Panc1 (cell line): ENCODE data around the gene IL1R2. TPM values are rescaled to one million over a fixed set of nuclear protein-coding genes. Genes with fewer than 3 reads are reported as not detected.

ENCODE experiments used
- ATAC-seq: fragments of 200-7000 bp; cut with Tn5 transposase; 2 replicates; pipeline ENCODE4 v1.9.1; 2020; ENCODE audit warnings: mild to moderate bottlenecking, moderate library complexity
- BruUV-seq: library from RNA; stranded (reverse); fragments of 400-500 nt; replicated peaks from 2 replicates; lab custom pipeline; 2021; lab: Mats Ljungman, UMichigan
- CTCF ChIA-PET: fragments of 300-600 bp; sonication (Branson Sonifier 250); formaldehyde crosslinking; loops from one replicate; lab custom pipeline; 2022; ENCODE audit warnings: antibody characterized with exemption; lab: Charles Lee
- POLR2A ChIA-PET: fragments of 300-600 bp; sonication (Branson Sonifier 250); formaldehyde crosslinking; loops from one replicate; lab custom pipeline; 2022; ENCODE audit warnings: antibody characterized with exemption; lab: Charles Lee
- DNase-seq: peaks from one replicate; pipeline ENCODE4 v3.0.0-alpha.2; 2010; ENCODE audit warnings: low read depth, low spot score
- H3K27ac ChIP-seq: 2 replicates; pipeline ENCODE4 v1.5.1; 2011; ENCODE audit warnings: mild to moderate bottlenecking, low read length, inconsistent platforms
- H3K27me3 ChIP-seq: fragments of 200-500 bp; sonication (Bioruptor generic); 2 replicates; pipeline ENCODE4 v1.6.0; 2014; ENCODE audit warnings: low read length, inconsistent platforms; ENCODE audit not compliant: control insufficient read depth, insufficient read depth
- H3K36me3 ChIP-seq: fragments of 200-500 bp; sonication (Bioruptor generic); 2 replicates; pipeline ENCODE4 v1.5.1; 2014; ENCODE audit warnings: inconsistent platforms, mild to moderate bottlenecking, low read length, moderate library complexity; ENCODE audit not compliant: control insufficient read depth, insufficient read depth
- H3K4me1 ChIP-seq: 2 replicates; pipeline ENCODE4 v1.5.1; 2011; ENCODE audit warnings: inconsistent platforms, mild to moderate bottlenecking, low read length, moderate library complexity; ENCODE audit not compliant: control insufficient read depth, insufficient read depth
- H3K4me3 ChIP-seq, 2 experiments: 2 replicates each; pipeline ENCODE4 v1.5.1; 2011 to 2012; ENCODE audit warnings: low read depth in 2 of 2, low read length in 2 of 2, mild to moderate bottlenecking in 2 of 2, inconsistent platforms in 1 of 2, moderate library complexity in 1 of 2
- H3K9me3 ChIP-seq: fragments of 200-500 bp; sonication (Bioruptor generic); 2 replicates; pipeline ENCODE4 v1.5.1; 2014; ENCODE audit warnings: low read depth, mild to moderate bottlenecking, inconsistent platforms, low read length, moderate library complexity; ENCODE audit not compliant: control insufficient read depth, insufficient read depth
- CTCF ChIP-seq: fragments of 450-650 bp; IDR thresholded peaks from 2 replicates; pipeline ENCODE4 v1.5.1; 2017; ENCODE audit warnings: mild to moderate bottlenecking
- POLR2AphosphoS5 ChIP-seq: IDR thresholded peaks from 2 replicates; pipeline ENCODE4 v1.6.1; 2012; ENCODE audit warnings: mild to moderate bottlenecking, low read depth, low read length, moderate library complexity
- REST ChIP-seq, 2 experiments: IDR thresholded peaks; 2 replicates each; pipeline ENCODE4 v1.6.1; 2011 to 2012; ENCODE audit warnings: low read depth in 2 of 2, control low read depth in 1 of 2, low read length in 1 of 2, mild to moderate bottlenecking in 1 of 2, moderate library complexity in 1 of 2; ENCODE audit not compliant: insufficient read depth in 1 of 2
- SIN3A ChIP-seq: IDR thresholded peaks from 2 replicates; pipeline ENCODE4 v1.6.1; 2012; ENCODE audit warnings: low read depth, mild to moderate bottlenecking, low read length, moderate library complexity, borderline replicate concordance; ENCODE audit not compliant: insufficient read depth
- TCF7L2 ChIP-seq: IDR thresholded peaks from 2 replicates; pipeline ENCODE4 v1.6.1; 2011; ENCODE audit warnings: mild to moderate bottlenecking, low read depth, low read length, inconsistent platforms
- in situ Hi-C: cut with HindIII; loops from 2 replicates; pipeline ENCODE4 v1.10.0; 2016; ENCODE audit warnings: low sequenced_read_pairs, low pct_unique_long_range_greater_than_20kb
- intact Hi-C: fragments of 100-400 bp; cut with micrococcal nuclease; formaldehyde crosslinking; loops from one replicate; pipeline ENCODE4 v1.10.0; 2022; ENCODE audit not compliant: unreplicated experiment
- total RNA-seq: library from RNA; stranded (reverse); gene quantifications from one replicate; pipeline ENCODE4 v1.2.1, GENCODE V29; 2021; ENCODE audit not compliant: unreplicated experiment

The IL1R2 gene
- total RNA-seq, 1 experiment from 2014 or later, result 0.15 TPM

- Histone ChIP-seq H3K9me3 (no peaks in the 10 kb centered on the region), H3K36me3 (no peaks in the 10 kb centered on the region), H3K4me1 (peaks cover 5% of the 10 kb centered on the region), H3K27me3 (no peaks in the 10 kb centered on the region), H3K4me3 (no peak overlapping the region), H3K27ac (no peak overlapping the region)
- POLR2A ChIA-PET, result no interaction called here
- in situ Hi-C loops, result no loop called here
- ATAC-seq, result no peak
- intact Hi-C loops, result no loop called here
- no TSS peak for BruUV-seq
- DNase-seq, result no peak
- no peak for TF ChIP-seq REST (IDR thresholded peaks at IDR 0.05; ENCODE audit: insufficient read depth in 1 of 2, low read depth in 2 of 2, low read length in 1 of 2)
- TF ChIP-seq CTCF, result no peak
- no peak for TF ChIP-seq POLR2AphosphoS5
- no peak for TF ChIP-seq TCF7L2
- TF ChIP-seq SIN3A, result no peak
- CTCF ChIA-PET, result no interaction called here
Observed at GRCh38 chr2:101980368-101980767, 11.4 kb upstream of the IL1R2 start.

GRCh38 chr2:101981066-101981465, 10.7 kb upstream of the IL1R2 start:
- Histone ChIP-seq H3K9me3 (no peaks in the 10 kb centered on the region), H3K36me3 (no peaks in the 10 kb centered on the region), H3K4me1 (peaks cover 5% of the 10 kb centered on the region), H3K4me3 (no peak overlapping the region), H3K27me3 (no peaks in the 10 kb centered on the region), H3K27ac (no peak overlapping the region)
- no peak for TF ChIP-seq CTCF
- no peak for TF ChIP-seq POLR2AphosphoS5
- TF ChIP-seq SIN3A, result no peak
- CTCF ChIA-PET, result interaction anchor here (0.6 kb wide), 1 partner anchor 129 kb away, joined by 7 read pairs; no protein-coding TSS in a partner anchor
- intact Hi-C loops, result no loop called here
- DNase-seq (no peak), ATAC-seq (no peak)
- POLR2A ChIA-PET, result no interaction called here
- BruUV-seq, result no TSS peak
- in situ Hi-C loops, result no loop called here
